Upper lobe of left lung (tissue), 4 donors: Measurements from ENCODE around the gene PPFIA4.

Source experiments
- CTCF ChIP-seq, 6 experiments: fragments of 450-650 bp in 4 of 6; fragments of 200-600 bp in 2 of 6; sonication (generic) in 2 of 6; IDR thresholded peaks; one replicate each; pipeline ENCODE4 v1.5.1; 2016 to 2019; ENCODE audit warnings: antibody characterized with exemption in 6 of 6
- POLR2A ChIP-seq, 4 donors: fragments of 450-650 bp; IDR thresholded peaks; one replicate each; pipeline ENCODE4 v1.5.1; 2016 to 2017; ENCODE audit warnings: antibody characterized with exemption in 4 of 4, mild to moderate bottlenecking in 2 of 4

- TF ChIP-seq CTCF (IDR thresholded peaks at IDR 0.05): no peak
- no peak for TF ChIP-seq POLR2A (IDR thresholded peaks at IDR 0.05)
Observed at GRCh38 chr1:203037509-203038190, 11.4 kb downstream of the PPFIA4 start.
